ENCODE data around the gene OTOL1. TPM values are rescaled to one million over a fixed set of nuclear protein-coding genes. Genes with fewer than 3 reads are reported as not detected.

The OTOL1 gene
- not detected for polyA plus RNA-seq (2013, experiment 1 of 4)
- polyA plus RNA-seq (2013, experiment 2 of 4) = not detected
- polyA plus RNA-seq (2013, experiment 3 of 4) = 0.21 TPM
- not detected for polyA plus RNA-seq (2013, experiment 4 of 4)

DNA sequence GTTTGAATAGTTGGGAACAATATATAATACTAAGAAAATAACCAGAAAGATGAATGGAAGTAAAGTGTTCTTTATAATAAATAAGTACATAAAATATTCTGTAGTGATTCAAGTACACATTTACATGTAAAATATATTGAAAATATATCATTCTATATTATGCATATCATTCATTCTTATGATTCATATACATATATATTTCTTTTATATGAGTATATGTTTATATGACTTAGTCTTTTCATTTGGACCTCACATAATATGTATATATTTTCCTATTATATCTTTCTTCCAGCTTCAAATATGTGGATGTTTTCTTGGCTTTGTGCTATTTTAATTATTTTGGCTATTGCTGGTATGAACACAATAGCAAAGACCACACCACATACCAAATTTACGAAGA is at the start of gene OTOL1:
Gene OTOL1, plus strand, starts transcription at position 301 of the 400 bp plus-strand sequence. Its CDS starts 0 bp downstream, at position 301.
- WGBS, 2 experiments = 88 to 94% methylated on average over 1 of the region's 1 CpG
- Histone ChIP-seq H3K27ac (ENCODE audit: insufficient read depth, low read depth, low read length, poor library complexity, severe bottlenecking) (no peak within 1 kb of the TSS), H3K36me3 (ENCODE audit: control insufficient read depth, insufficient read depth, low read length) (no peaks in the 10 kb centered on the region), H3K4me1 (ENCODE audit: control insufficient read depth, insufficient read depth, low read length) (no peaks in the 10 kb centered on the region), H3K4me3 (ENCODE audit: insufficient read depth, low read depth, low read length) (no peak within 1 kb of the TSS), H3K9me3 (ENCODE audit: control insufficient read depth, low read length) (no peaks in the 10 kb centered on the region), H3K27me3 (ENCODE audit: control insufficient read depth, insufficient read depth, low read length, poor library complexity, severe bottlenecking) (no peaks in the 10 kb centered on the region)

DNA sequence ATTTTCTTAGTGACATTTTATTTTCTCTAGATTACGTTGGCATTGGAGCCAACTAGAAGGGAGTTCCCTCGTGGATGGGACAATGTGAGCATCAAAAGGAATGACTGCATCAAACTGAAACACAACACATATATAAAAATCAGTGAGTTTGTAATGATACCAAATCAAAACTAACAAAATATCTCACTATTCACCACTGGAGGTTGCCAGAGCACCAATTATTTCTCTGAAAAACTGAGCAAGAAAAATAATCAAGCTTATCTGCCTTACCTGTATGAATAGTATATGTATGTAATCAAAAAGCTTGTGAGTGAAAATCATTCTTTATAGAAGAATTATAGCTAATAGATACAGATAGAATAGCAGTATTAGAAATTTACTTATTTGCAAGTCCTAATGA is 46.8 kb upstream of the OTOL1 start:
- Histone ChIP-seq H3K36me3 (ENCODE audit: control insufficient read depth, insufficient read depth, low read length) (no peaks in the 10 kb centered on the region), H3K27me3 (ENCODE audit: control insufficient read depth, insufficient read depth, low read length, poor library complexity, severe bottlenecking) (no peaks in the 10 kb centered on the region), H3K4me1 (ENCODE audit: control insufficient read depth, insufficient read depth, low read length) (peaks cover under 1% of the 10 kb centered on the region), H3K9me3 (ENCODE audit: control insufficient read depth, low read length) (no peaks in the 10 kb centered on the region), H3K27ac (ENCODE audit: insufficient read depth, low read depth, low read length, poor library complexity, severe bottlenecking) (no peak overlapping the region), H3K4me3 (ENCODE audit: insufficient read depth, low read depth, low read length) (no peak overlapping the region)
- WGBS, 2 experiments = 94% methylated on average over 2 of the region's 2 CpGs; no CpG with 5 or more reads in 1 of the 2 experiments

DNA sequence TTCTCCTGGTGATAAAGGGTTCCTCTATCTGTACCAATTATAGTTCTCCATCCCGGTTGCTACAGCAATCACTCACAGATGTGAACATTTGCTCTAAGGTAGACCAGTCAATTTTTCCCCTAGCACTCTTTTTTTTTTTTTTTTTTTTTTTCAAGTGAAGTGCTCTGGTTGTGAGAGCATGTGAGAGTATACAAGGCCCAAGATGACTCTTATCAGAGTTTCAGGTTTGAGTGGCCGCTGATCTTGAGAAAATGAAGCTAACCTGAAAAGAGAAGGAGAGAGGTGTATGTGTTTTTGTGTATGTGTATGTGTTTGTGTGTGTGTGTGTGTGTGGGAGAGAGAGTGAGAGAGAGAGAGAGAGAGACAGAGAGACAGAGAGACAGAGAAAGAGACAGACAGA is 44.4 kb upstream of the OTOL1 start:
- H3K9me3 ChIP-seq (ENCODE audit: control insufficient read depth, low read length) = no peaks in the 10 kb centered on the region
- H3K27me3 ChIP-seq (ENCODE audit: control insufficient read depth, insufficient read depth, low read length, poor library complexity, severe bottlenecking) = no peaks in the 10 kb centered on the region
- H3K4me3 ChIP-seq (ENCODE audit: insufficient read depth, low read depth, low read length) = no peak overlapping the region
- H3K4me1 ChIP-seq (ENCODE audit: control insufficient read depth, insufficient read depth, low read length) = peaks cover 3% of the 10 kb centered on the region
- WGBS, 2 experiments = 98 to 100% methylated on average over 2 of the region's 2 CpGs
- H3K27ac ChIP-seq (ENCODE audit: insufficient read depth, low read depth, low read length, poor library complexity, severe bottlenecking) = no peak overlapping the region
- H3K36me3 ChIP-seq (ENCODE audit: control insufficient read depth, insufficient read depth, low read length) = no peaks in the 10 kb centered on the region

DNA sequence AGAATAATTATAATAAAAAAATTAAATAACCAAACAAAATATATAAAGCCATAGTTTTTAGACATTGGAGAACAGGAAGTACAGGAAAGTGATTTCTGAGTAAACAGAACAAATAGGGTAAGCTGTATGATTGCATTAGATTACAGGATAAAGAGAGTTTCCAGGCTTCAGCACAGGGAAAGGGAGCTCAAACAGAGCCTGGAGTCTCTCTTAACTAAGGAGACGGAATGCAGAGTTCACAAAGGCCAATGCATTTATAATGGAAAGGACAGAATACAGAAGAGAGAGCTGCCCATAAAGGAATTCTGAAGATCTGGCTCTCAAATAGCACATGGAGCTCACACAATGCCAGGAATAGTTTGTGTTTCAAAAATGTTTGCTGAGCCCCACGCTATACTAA is 42.0 kb upstream of the OTOL1 start:
- peak overlapping the region; percentile 91 for H3K27ac ChIP-seq (ENCODE audit: insufficient read depth, low read depth, low read length, poor library complexity, severe bottlenecking)
- no peak overlapping the region for H3K4me3 ChIP-seq (ENCODE audit: insufficient read depth, low read depth, low read length)
- no peaks in the 10 kb centered on the region for H3K9me3 ChIP-seq (ENCODE audit: control insufficient read depth, low read length)
- no peaks in the 10 kb centered on the region for H3K27me3 ChIP-seq (ENCODE audit: control insufficient read depth, insufficient read depth, low read length, poor library complexity, severe bottlenecking)
- H3K36me3 ChIP-seq (ENCODE audit: control insufficient read depth, insufficient read depth, low read length) = no peaks in the 10 kb centered on the region
- peaks cover 3% of the 10 kb centered on the region for H3K4me1 ChIP-seq (ENCODE audit: control insufficient read depth, insufficient read depth, low read length)
- 28 to 39% methylated on average over 2 of the region's 2 CpGs for WGBS, 2 experiments

DNA sequence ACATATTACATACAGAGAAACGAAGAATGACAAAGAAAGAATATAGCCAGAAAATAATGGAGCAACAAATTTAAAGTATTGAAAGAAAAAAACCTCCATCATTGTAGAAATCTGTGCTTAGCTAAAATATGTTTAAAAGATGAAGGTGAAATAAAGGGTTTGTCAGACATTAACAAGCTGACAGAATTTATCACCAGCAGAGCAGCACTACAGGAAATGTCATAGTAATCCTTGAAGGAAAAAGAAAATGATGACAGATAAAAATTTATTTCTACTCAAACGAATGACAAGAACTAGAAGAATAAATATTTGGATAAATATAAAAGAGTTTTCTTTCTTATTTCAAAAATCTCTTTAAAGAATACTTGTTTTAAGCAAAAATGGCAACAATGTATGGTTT is 40.6 kb upstream of the OTOL1 start:
- WGBS, 2 experiments = no CpG with 5 or more reads among the region's 2 CpGs
- Histone ChIP-seq H3K36me3 (ENCODE audit: control insufficient read depth, insufficient read depth, low read length) (no peaks in the 10 kb centered on the region), H3K4me3 (ENCODE audit: insufficient read depth, low read depth, low read length) (no peak overlapping the region), H3K4me1 (ENCODE audit: control insufficient read depth, insufficient read depth, low read length) (peaks cover 3% of the 10 kb centered on the region), H3K27me3 (ENCODE audit: control insufficient read depth, insufficient read depth, low read length, poor library complexity, severe bottlenecking) (no peaks in the 10 kb centered on the region), H3K9me3 (ENCODE audit: control insufficient read depth, low read length) (no peaks in the 10 kb centered on the region), H3K27ac (ENCODE audit: insufficient read depth, low read depth, low read length, poor library complexity, severe bottlenecking) (no peak overlapping the region)

DNA sequence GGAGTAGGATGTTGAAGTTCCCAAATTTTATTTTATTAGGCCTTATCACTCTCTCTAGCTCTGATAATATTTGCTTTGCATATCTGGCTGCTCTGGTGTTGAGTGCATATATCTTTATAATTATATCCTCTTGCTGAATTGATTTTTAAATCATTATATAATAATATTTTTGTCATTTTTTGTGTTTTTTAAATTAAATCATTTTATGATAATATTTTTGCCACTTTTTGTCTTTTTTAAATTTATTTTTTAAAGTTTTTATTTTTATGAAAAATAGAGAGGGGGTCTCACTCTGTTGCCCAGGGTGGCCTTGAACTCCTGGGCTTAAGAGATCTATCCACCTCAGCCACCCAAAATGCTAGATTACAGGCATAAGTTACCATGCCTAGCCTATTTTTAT is 34.5 kb upstream of the OTOL1 start:
- no peaks in the 10 kb centered on the region for H3K36me3 ChIP-seq (ENCODE audit: control insufficient read depth, insufficient read depth, low read length)
- no peaks in the 10 kb centered on the region for H3K4me1 ChIP-seq (ENCODE audit: control insufficient read depth, insufficient read depth, low read length)
- no peaks in the 10 kb centered on the region for H3K9me3 ChIP-seq (ENCODE audit: control insufficient read depth, low read length)
- no peaks in the 10 kb centered on the region for H3K27me3 ChIP-seq (ENCODE audit: control insufficient read depth, insufficient read depth, low read length, poor library complexity, severe bottlenecking)
- no peak overlapping the region for H3K27ac ChIP-seq (ENCODE audit: insufficient read depth, low read depth, low read length, poor library complexity, severe bottlenecking)
- H3K4me3 ChIP-seq (ENCODE audit: insufficient read depth, low read depth, low read length) = no peak overlapping the region

DNA sequence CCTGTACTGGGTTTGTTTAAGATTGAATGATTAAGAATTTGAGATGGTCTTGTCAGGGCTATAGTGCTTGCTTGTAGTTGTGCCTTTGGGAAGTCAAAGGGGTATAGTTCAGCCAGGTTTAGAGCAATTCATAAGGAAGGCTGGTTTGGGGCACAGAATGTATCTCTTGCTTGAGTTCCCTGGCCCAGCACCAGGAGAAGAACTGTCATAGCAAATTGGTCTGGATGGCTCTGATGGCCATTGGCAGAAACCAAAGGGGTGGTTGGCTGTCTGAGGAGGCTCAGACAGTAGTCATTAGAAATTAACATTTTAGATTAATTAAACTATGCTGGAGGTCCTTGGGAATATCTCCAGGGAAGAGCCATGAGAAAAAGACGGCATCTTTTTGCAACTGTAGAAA is 25.4 kb upstream of the OTOL1 start:
- Histone ChIP-seq H3K36me3 (ENCODE audit: control insufficient read depth, insufficient read depth, low read length) (no peaks in the 10 kb centered on the region), H3K4me3 (ENCODE audit: insufficient read depth, low read depth, low read length) (no peak overlapping the region), H3K4me1 (ENCODE audit: control insufficient read depth, insufficient read depth, low read length) (no peaks in the 10 kb centered on the region), H3K27ac (ENCODE audit: insufficient read depth, low read depth, low read length, poor library complexity, severe bottlenecking) (no peak overlapping the region), H3K9me3 (ENCODE audit: control insufficient read depth, low read length) (no peaks in the 10 kb centered on the region), H3K27me3 (ENCODE audit: control insufficient read depth, insufficient read depth, low read length, poor library complexity, severe bottlenecking) (no peaks in the 10 kb centered on the region)
- 89 to 100% methylated on average over 1 of the region's 1 CpG for WGBS, 2 experiments

DNA sequence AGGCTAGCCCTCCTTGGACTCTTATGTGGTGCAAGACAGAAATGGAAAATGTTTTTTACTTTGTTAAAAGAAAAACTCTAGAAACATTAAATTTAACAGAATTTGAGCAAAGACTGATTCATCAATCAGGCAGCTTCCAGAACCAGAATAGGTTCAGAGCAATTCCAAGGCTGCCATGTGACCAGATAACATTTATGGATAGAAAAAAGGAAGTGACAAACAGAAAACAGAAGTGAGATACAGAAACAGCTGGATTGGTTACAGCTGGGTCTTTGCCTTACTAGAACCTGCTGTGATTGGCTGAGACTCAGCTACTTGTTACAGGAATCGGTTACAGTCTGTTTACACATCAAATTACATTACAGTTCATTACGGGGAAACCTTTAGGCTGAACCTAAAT is 22.5 kb upstream of the OTOL1 start:
- Histone ChIP-seq H3K4me1 (ENCODE audit: control insufficient read depth, insufficient read depth, low read length) (no peaks in the 10 kb centered on the region), H3K9me3 (ENCODE audit: control insufficient read depth, low read length) (no peaks in the 10 kb centered on the region), H3K4me3 (ENCODE audit: insufficient read depth, low read depth, low read length) (no peak overlapping the region), H3K36me3 (ENCODE audit: control insufficient read depth, insufficient read depth, low read length) (no peaks in the 10 kb centered on the region), H3K27me3 (ENCODE audit: control insufficient read depth, insufficient read depth, low read length, poor library complexity, severe bottlenecking) (no peaks in the 10 kb centered on the region), H3K27ac (ENCODE audit: insufficient read depth, low read depth, low read length, poor library complexity, severe bottlenecking) (no peak overlapping the region)
- WGBS, 2 experiments = 100% methylated on average over 1 of the region's 2 CpGs

DNA sequence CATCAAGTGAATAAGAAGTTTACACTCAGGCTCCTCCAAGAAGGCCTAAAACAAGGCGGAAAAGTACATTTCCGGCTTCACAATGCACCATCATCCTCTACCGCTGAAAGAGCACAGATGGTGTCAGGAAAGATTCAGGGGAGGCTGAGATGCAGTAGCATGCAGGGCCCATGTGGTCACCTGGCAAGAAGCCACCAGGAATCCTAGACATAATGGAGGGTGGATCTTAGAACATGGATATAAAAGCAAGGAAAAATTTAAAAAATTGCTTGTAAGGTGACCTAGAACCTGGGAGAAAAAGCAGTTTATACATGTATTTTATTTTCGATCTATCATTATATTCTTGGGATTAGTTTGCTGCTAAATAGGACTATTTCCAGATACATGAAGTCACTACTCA is 21.9 kb upstream of the OTOL1 start:
- no peaks in the 10 kb centered on the region for H3K4me1 ChIP-seq (ENCODE audit: control insufficient read depth, insufficient read depth, low read length)
- H3K36me3 ChIP-seq (ENCODE audit: control insufficient read depth, insufficient read depth, low read length) = no peaks in the 10 kb centered on the region
- H3K27ac ChIP-seq (ENCODE audit: insufficient read depth, low read depth, low read length, poor library complexity, severe bottlenecking) = no peak overlapping the region
- H3K4me3 ChIP-seq (ENCODE audit: insufficient read depth, low read depth, low read length) = no peak overlapping the region
- 90 to 100% methylated on average over 3 to 4 of the region's 4 CpGs for WGBS, 2 experiments
- H3K9me3 ChIP-seq (ENCODE audit: control insufficient read depth, low read length) = no peaks in the 10 kb centered on the region
- H3K27me3 ChIP-seq (ENCODE audit: control insufficient read depth, insufficient read depth, low read length, poor library complexity, severe bottlenecking) = no peaks in the 10 kb centered on the region

DNA sequence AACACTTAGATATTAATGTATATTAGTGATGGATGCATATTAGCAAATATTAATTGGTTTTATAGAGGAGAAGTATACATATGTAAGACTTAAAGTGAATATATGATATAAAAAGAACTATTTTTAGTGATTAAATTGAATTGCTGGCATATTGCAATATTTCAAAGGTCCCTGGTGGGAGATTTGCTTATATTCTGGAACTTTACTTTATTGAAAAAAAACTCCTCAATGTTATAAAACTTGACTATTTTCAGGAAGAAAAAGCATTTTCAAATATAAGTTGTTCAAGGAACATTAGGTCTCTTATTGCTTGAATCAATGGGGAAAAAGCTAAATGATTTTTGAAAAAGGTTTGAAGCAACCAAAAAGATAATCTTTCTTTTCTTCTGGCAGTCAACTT is 21.4 kb upstream of the OTOL1 start:
- no peaks in the 10 kb centered on the region for H3K4me1 ChIP-seq (ENCODE audit: control insufficient read depth, insufficient read depth, low read length)
- no peak overlapping the region for H3K4me3 ChIP-seq (ENCODE audit: insufficient read depth, low read depth, low read length)
- H3K27me3 ChIP-seq (ENCODE audit: control insufficient read depth, insufficient read depth, low read length, poor library complexity, severe bottlenecking) = no peaks in the 10 kb centered on the region
- no peak overlapping the region for H3K27ac ChIP-seq (ENCODE audit: insufficient read depth, low read depth, low read length, poor library complexity, severe bottlenecking)
- H3K9me3 ChIP-seq (ENCODE audit: control insufficient read depth, low read length) = no peaks in the 10 kb centered on the region
- no peaks in the 10 kb centered on the region for H3K36me3 ChIP-seq (ENCODE audit: control insufficient read depth, insufficient read depth, low read length)

DNA sequence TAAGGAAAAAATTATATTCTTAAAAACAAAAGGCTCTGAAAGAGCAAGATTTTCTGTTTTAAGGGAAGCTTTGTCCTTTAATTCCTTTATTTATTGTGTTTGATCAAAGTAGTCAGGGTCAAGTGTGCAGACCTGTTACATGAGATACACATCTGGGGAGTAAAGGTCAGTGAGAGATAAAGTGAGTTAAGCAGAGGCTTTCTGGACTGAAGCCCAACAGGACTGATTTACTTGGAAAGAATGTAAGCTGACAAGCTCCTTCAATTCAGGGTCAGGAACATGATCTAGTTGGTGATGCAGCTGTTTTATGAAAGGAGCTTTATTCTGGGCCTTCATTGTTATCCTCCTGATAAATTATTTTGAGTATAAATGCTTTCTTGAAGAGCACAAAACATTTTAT is 20.7 kb upstream of the OTOL1 start:
- H3K36me3 ChIP-seq (ENCODE audit: control insufficient read depth, insufficient read depth, low read length) = no peaks in the 10 kb centered on the region
- H3K4me3 ChIP-seq (ENCODE audit: insufficient read depth, low read depth, low read length) = no peak overlapping the region
- H3K9me3 ChIP-seq (ENCODE audit: control insufficient read depth, low read length) = no peaks in the 10 kb centered on the region
- H3K4me1 ChIP-seq (ENCODE audit: control insufficient read depth, insufficient read depth, low read length) = no peaks in the 10 kb centered on the region
- no peak overlapping the region for H3K27ac ChIP-seq (ENCODE audit: insufficient read depth, low read depth, low read length, poor library complexity, severe bottlenecking)
- H3K27me3 ChIP-seq (ENCODE audit: control insufficient read depth, insufficient read depth, low read length, poor library complexity, severe bottlenecking) = no peaks in the 10 kb centered on the region

Measured in ectodermal cell (in vitro differentiated cells).